CD4-positive, alpha-beta T cell treated with Interleukin-4 for 4 hours (primary cell): ENCODE data around the gene JDP2.
A peak's percentile ranks its signal among the peaks of the same experiment; 100 is the strongest.

Source experiments
- DNase-seq: peaks from one replicate; pipeline ENCODE4 v3.0.0-alpha.2; 2020

The JDP2 gene

GRCh38 chr14:75491376-75491978 is 63.7 kb downstream of the JDP2 start:
- DNase-seq: no peak

DNA sequence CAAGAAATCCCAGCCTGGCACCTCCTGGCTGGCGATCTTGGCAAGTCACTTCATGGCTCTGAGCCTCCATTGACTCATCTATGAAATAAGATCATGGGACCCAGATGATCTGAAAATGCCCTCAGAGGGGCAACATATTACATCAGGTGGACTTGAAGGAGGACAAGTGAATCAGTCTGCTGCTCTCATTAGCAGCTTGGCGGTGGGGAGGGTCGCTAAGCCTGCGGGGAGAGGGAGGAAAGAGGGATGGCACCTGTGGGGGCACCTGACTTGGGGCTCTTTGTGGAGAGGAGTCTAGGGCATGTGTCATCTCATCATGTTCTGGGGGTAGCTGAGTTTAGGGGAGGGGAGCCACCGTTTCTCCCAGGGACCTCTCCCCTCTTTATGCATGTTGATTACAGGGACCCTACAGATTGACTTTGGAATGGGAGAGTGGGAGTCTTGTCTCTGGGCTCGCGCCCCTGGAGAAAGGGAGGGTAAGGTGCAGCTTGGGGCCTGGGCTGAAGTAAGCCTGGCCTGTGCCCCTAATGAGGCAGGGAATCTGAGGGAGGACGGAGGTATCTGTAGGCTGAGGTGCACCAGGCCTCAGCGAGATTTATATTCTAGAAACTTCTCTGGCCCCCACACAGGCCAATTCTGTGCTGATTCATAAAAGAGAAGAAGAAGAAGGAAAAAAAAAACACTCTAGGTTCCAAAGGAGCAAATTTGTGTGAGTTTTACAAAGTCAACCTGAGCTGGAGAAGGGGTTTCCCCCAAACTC is 65.2 kb downstream of the JDP2 start:
- DNase-seq: no peak

DNA sequence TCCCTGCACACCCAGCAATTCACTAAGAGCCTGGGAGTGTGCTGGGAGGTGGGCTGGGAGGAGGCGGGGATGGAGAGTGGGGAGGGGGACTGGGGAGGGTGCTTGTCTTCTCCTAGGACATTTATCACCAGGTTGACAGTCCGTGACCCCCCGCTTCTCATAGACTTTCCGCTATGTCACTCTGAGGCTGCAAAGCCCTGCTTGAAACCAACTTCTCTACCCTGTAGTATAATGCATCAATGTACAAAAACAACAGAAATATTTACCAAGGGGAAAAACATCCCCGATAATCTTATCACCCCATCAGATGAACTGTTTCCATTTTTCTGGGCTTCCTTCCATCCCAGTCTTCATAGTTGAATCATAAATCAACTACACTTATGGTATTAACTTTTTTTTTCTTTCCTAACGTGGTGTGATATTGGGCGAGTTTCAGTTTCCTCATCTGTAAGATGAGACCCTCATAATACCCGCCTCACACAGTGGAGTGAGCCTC is 65.8 kb downstream of the JDP2 start:
- no peak for DNase-seq

DNA sequence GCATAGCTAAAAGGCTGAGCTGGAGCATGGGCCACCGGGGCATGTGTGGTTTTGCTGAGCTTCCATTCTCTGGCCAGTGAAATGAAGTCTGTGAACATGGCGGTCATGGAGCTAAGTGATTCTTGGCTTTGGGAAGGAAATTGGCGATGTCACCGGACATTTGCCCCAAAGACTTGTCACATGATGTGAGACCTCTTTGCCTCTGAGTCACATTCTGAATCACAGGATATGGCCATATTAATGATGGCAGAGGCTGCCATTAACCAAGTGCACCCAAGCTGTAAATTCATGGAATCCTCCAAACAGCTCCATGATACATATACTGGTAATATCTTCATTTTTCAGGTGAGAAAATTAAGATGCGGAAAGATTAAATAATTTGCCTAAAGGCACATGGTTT is 67.1 kb downstream of the JDP2 start:
- DNase-seq: no peak

DNA sequence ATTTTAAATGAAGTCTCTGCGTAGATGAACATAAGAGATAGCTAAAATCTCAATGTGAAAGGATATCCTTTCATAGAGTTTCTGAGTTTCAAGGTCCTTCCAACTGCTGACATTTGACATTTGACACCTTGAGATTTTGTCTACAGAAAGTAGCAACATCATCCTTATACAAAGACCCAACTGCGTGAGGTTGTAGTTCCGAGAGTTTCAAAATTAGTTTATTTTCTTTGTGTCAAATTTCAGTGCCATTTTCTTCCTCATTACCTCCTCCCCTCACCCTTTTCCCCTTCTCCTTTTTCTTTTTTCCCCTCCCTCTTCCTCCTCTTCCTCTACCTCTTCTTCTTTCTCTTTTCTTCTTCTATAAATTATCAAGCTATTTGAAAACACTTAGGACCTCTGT is 67.6 kb downstream of the JDP2 start:
- no peak for DNase-seq

- no peak for DNase-seq
These were observed 68.1 kb downstream of the JDP2 start for GRCh38 chr14:75495882-75496281.

DNA sequence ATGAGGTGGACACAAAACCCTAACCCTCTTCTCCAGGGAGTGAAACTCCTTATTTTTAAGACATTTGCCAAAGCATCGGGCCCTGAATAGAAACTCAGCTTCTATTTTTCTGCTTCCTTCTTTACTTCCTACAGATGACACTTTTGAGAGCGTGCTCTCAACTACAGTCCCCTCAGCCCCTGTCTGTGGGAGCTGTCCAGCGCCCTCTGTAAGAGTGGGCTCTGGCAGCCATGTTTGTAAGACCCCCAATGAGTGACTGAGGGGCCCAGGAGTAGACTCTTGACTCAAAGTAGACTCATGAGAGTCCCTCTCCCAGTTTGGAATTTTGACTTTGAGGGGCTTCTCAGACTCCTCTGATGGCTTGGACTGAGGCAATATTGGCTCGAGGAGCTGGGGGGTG is 68.9 kb downstream of the JDP2 start:
- DNase-seq: no peak

DNA sequence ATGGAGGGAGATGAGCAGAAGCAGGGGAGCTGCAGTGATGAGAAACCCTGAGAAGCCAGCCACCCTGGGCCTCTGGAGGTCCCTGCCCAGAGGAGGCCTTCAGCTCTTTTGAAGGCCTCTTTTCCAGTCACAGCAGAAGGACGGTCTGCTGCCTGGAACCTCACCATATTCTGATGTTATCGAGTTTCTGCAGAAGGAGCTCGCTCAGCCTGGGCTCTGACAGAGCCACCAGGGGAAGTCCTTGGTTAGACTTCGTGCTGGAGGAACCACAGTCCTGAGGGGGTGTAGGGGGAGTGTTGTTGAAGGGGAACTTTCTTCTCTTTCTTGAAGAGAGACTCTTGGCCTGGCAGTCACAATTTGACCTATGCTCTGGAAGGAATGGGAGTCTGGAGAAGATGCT is 69.4 kb downstream of the JDP2 start:
- peak; percentile 39 for DNase-seq

DNA sequence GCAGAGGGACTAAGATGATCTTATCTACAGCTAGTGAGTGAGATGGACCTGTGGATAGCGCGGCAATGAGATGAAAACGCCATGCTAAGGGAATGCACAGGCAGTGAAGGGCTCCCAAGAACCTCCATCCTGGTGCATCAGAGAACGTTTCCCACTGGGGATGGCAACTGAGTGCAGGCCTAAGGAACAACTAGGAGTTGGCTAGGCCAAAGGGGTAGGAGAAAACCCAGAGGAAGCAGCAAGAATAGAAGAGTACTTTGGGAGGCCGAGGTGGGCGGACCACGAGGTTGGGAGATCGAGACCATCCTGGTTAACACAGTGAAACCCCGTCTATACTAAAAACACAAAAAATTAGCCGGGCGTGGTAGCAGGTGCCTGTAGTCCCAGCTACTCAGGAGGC is 69.9 kb downstream of the JDP2 start:
- DNase-seq: no peak

- no peak for DNase-seq
These were observed 71.5 kb downstream of the JDP2 start for GRCh38 chr14:75499084-75499875.

DNA sequence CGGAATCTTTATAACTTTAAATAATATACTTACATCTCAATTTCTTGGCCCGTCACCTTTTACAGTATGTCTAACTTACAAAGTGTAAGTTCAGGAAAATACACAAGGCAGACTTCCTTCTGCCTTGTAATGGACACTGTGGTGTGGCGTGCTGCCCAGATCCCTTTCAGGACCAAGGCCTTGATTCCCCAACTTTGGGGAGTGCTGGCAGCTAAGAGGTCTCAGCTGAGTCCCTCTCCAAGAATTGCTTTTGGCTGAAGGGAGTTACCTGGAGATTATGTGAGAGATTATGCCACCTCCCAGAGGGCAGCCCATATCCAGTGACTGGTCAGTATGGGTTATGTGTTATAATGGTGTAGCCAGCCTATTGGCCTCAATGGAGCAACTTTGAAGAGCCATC is 73.3 kb downstream of the JDP2 start:
- DNase-seq: no peak

GRCh38 chr14:75504411-75504810 is 76.6 kb downstream of the JDP2 start:
- DNase-seq: no peak

GRCh38 chr14:75506930-75507329 is 79.1 kb downstream of the JDP2 start:
- no peak for DNase-seq

DNA sequence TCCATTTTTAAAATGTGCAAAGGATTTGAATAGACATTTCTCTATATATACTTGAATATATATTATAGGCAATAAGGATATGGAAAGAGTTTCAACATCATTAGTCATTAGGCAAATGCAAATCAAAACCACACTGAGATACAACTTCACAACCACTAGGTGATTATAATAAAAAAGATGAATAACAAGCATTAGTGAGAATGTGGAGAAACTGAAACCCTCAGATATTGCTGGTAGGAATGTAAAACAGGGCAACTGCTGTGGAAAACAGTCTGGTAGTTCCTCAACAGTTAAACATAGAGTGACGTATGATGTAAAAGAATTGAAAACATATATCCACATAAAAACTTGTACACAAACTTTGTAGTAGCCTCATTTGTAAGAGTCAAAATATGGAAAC is 82.7 kb downstream of the JDP2 start:
- DNase-seq: no peak

- no peak for DNase-seq
These were observed 83.4 kb downstream of the JDP2 start for GRCh38 chr14:75511201-75511600.

DNA sequence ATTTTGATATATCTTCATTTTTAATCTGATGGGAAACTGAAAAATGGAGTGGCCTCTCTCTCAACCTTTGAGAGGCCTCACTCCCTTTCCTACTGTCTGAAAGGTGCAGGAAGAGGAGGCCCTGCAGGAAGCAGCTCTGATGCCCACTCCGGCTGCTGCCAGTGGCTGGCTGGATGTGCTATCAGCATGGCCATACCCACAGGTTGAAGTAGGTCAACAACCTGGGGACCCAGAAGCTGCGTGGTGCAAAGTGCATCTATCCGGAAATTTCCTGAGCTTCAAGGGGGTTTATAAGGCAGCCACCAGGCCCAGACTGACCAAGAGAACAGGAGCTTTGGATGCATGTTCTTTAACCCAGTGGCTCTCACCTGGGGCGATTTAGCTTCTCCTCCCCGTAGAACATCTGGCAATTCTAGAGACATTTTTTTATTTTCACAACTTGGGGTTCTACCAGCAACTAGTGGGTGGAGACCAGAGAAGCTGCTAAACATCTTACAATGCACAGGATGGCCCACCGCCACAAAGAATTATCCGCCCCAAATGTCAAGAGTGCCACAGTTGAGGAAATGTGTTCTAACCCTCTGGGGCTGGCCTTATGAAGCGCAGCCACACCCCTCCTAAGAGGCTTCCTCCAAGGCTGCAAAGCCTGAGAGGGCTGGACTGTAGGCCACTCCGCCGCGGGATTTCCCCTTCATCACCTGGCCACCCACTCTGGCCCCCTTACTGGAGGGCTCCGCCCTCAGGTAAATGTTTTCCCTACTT is 86.3 kb downstream of the JDP2 start:
- DNase-seq: peak; percentile 66

GRCh38 chr14:75514673-75515628 is 87.1 kb downstream of the JDP2 start:
- peak; percentile 63 for DNase-seq

GRCh38 chr14:75515629-75515996 is 87.8 kb downstream of the JDP2 start:
- DNase-seq: no peak

DNA sequence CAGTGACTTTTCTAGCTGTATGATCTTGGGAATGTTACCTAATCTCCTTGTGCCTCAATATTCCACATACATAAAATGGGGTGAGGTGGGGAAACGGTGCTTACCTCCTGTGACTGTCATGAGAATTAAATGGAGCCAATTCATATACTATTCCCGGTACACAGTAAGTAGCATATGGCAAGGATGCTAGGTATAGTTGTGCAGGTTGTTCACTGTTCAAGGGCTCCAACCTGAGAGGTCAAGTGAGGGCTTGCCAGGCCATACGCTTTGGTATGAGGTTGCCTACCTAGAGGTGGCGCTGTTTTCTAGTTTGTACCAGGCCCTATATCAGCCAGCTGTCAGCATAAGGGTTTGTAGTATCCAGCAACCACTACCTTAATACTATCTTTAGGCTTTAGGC is 90.8 kb downstream of the JDP2 start:
- DNase-seq: no peak

DNA sequence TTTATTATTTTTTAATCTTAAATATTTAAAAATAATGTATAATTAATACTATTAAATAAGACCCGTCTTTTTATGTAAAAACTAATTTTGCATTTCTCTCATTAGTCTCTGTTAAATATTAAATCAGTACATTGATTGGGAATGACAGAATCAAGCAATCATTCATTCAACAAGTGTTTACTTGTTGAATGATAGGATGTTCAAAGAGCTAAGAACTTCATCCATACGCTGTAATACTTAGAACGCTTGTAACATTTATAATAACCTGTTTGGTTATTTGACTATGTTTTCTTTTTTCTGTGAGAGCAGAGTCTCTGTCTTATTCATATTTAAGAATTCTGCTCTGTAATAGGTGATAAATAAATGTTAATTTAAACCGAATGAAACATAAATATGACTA is 91.6 kb downstream of the JDP2 start:
- DNase-seq: no peak

DNA sequence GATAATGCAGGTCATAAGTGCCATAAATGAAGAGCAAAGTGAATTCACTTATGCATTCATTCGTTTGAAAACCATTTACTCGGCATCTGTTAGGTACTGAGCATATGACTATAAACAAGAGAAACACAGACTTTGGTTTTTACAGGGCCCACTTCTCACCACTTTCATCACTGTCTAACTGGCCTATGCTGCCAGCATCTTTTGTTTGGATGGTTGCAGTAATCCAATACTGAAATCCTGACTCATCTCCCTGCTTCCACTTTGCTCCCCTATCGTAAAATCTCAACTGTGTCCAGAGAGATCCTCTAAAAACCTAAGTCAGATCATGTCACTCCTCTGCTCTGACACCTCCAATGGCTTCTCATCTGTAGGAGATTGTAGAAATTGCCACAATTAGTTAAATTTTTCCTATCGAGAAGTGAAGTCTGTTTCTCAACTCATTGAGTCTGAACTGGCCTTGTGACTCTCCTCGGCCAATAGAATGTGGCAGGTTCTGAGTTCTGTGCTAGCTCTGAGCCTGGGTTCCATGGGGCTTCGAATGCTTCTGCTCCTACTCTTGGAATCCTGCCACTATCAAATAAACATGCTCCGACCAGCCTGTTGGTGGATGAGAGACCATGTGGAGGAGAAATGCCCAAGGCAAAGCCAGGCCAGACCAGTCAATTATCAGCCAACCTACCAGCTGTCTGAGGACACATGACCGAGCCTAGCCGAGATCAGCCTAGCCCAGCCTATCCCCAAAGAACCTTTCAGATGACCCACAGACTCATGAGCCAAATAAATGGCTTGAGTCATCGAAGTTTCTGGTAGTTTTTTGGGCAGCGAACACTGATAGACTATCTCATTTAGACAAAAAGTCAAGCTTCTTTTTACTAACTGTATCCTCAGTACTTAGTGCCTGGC is 92.3 kb downstream of the JDP2 start:
- no peak for DNase-seq
